HepG2 (cell line): ENCODE data around the gene TRABD. TPM values are rescaled to one million over a fixed set of nuclear protein-coding genes. Genes with fewer than 3 reads are reported as not detected.

Experiments used
- BCL6 ChIP-seq: IDR thresholded peaks from 2 replicates; pipeline ENCODE4 v1.6.1; 2016; ENCODE audit warnings: missing genetic modification reagents, missing compliant biosample characterization
- ESRRA ChIP-seq: sonication (generic); formaldehyde crosslinking; IDR thresholded peaks from 2 replicates; pipeline ENCODE4 v1.5.1; 2020; ENCODE audit warnings: mild to moderate bottlenecking, low read depth, missing genetic modification reagents
- HOXD1 ChIP-seq: sonication (generic); formaldehyde crosslinking; IDR thresholded peaks from 2 replicates; pipeline ENCODE4 v1.5.0; 2020; ENCODE audit warnings: missing genetic modification reagents
- NONO ChIP-seq, 2 experiments: fragments of 450-650 bp in 1 of 2; sonication (generic) in 1 of 2; formaldehyde crosslinking in 1 of 2; IDR thresholded peaks in 1 of 2; conservative IDR thresholded peaks in 1 of 2; 2 replicates each; pipeline versions ENCODE4 v1.6.1 to v1.8.0; 2017 to 2022; ENCODE audit warnings: mild to moderate bottlenecking in 1 of 2, missing genetic modification reagents in 1 of 2, moderate library complexity in 1 of 2
- RXRA ChIP-seq: sonication (generic); formaldehyde crosslinking; IDR thresholded peaks from 2 replicates; pipeline ENCODE4 v1.5.1; 2020; ENCODE audit warnings: missing genetic modification reagents
- SMAD1 ChIP-seq: sonication (generic); formaldehyde crosslinking; IDR thresholded peaks from 2 replicates; pipeline ENCODE4 v1.4.0; 2020; ENCODE audit warnings: missing genetic modification reagents, low read depth, mild to moderate bottlenecking, borderline replicate concordance
- TFDP1 ChIP-seq: IDR thresholded peaks from 2 replicates; pipeline ENCODE4 v1.6.1; 2016; ENCODE audit warnings: missing compliant biosample characterization, missing genetic modification reagents, borderline replicate concordance
- TMF1 ChIP-seq: sonication (generic); formaldehyde crosslinking; IDR thresholded peaks from 2 replicates; pipeline ENCODE4 v1.8.1; 2022; ENCODE audit warnings: low read depth, missing genetic modification reagents
- UBTF ChIP-seq: sonication (generic); formaldehyde crosslinking; IDR thresholded peaks from 2 replicates; pipeline ENCODE4 v1.4.0; 2020; ENCODE audit warnings: mild to moderate bottlenecking, missing genetic modification reagents
- ZBTB34 ChIP-seq: sonication (generic); formaldehyde crosslinking; IDR thresholded peaks from 2 replicates; pipeline ENCODE4 v1.8.0; 2022; ENCODE audit warnings: mild to moderate bottlenecking, missing genetic modification reagents
- ZEB1 ChIP-seq: IDR thresholded peaks from 2 replicates; pipeline ENCODE4 v1.6.1; 2012; ENCODE audit warnings: mild to moderate bottlenecking, low read depth, inconsistent platforms; ENCODE audit not compliant: insufficient replicate concordance
- ZFX ChIP-seq: sonication (generic); formaldehyde crosslinking; IDR thresholded peaks from 2 replicates; pipeline ENCODE4 v1.4.0; 2020; ENCODE audit warnings: mild to moderate bottlenecking, low read depth, missing genetic modification reagents, moderate library complexity
- ZNF512B ChIP-seq: sonication (generic); formaldehyde crosslinking; IDR thresholded peaks from 2 replicates; pipeline ENCODE4 v1.5.1; 2020; ENCODE audit warnings: missing genetic modification reagents, mild to moderate bottlenecking, borderline replicate concordance
- ZNF577 ChIP-seq: sonication (generic); formaldehyde crosslinking; IDR thresholded peaks from 2 replicates; pipeline ENCODE4 v1.4.0; 2020; ENCODE audit warnings: mild to moderate bottlenecking, low read depth, missing genetic modification reagents, borderline replicate concordance
- ZNF597 ChIP-seq: sonication (generic); formaldehyde crosslinking; IDR thresholded peaks from 2 replicates; pipeline ENCODE4 v1.5.0; 2020; ENCODE audit warnings: missing genetic modification reagents
- ZNF883 ChIP-seq: sonication (generic); formaldehyde crosslinking; IDR thresholded peaks from 2 replicates; pipeline ENCODE4 v1.5.1; 2020; ENCODE audit warnings: mild to moderate bottlenecking, missing genetic modification reagents; ENCODE audit errors: not compliant biosample characterization
- polyA plus RNA-seq, 8 experiments: library from polyadenylated mRNA; depleted of rRNA in 3 of 8; stranded (reverse) in 7 of 8; unstranded in 1 of 8; fragments of >200 nt; fragmentation: Illumina TruSeq in 4 of 8; extraction: Trizol in 4 of 8; gene quantifications; 2 replicates each; pipeline versions ENCODE4 v1.2.1 to v1.2.3, GENCODE V29; 2011 to 2016; ENCODE audit warnings: low read depth in 4 of 8, missing spikeins in 1 of 8, mixed read lengths in 1 of 8; ENCODE audit not compliant: insufficient read depth in 1 of 8
- total RNA-seq, 5 experiments: library from RNA; depleted of rRNA; stranded (reverse); fragments of >200 nt; fragmentation: Illumina TruSeq; extraction: Trizol; gene quantifications; 2 replicates each; pipeline ENCODE4 v1.2.3, GENCODE V29; 2016; ENCODE audit warnings: low read depth in 1 of 5

The TRABD gene
- total and polyA plus RNA-seq, 2 of the 13 experiments (the other 11 are each of a cell fraction or from before 2014, with no cell fraction given) = 21.5 to 28.9 TPM

GRCh38 chr22:50145721-50146438, 39.8 kb upstream of the TRABD start (continued):
- peak; percentile 67 for TF ChIP-seq UBTF (CRISPR knock-in tag)
- peak; percentile 49; the same call in 1 of the 2 replicates for TF ChIP-seq TFDP1 (CRISPR knock-in tag)
- TF ChIP-seq ZNF512B = 0 out of 2 replicates have a peak, but pooled peaks have one; percentile 34
- peak; percentile 3 for TF ChIP-seq ZNF883 (CRISPR knock-in tag)
- TF ChIP-seq NONO (IDR thresholded peaks at IDR 0.05) = no peak
- TF ChIP-seq NONO (CRISPR knock-in tag; conservative IDR thresholded peaks at IDR 0.05) = peak; percentile 66
- TF ChIP-seq ZEB1 = no peak
- no peak for TF ChIP-seq ZNF597
- TF ChIP-seq TMF1 (CRISPR knock-in tag) = peak; percentile 42; the same call in 1 of the 2 replicates
- TF ChIP-seq BCL6 (CRISPR knock-in tag) = 0 out of 2 replicates have a peak, but pooled peaks have one; percentile 14
- TF ChIP-seq SMAD1 (CRISPR knock-in tag) = 0 out of 2 replicates have a peak, but pooled peaks have one; percentile 20
- peak; percentile 53; the same call in 1 of the 2 replicates for TF ChIP-seq RXRA (CRISPR knock-in tag)
- peak; percentile 41 for TF ChIP-seq ZFX (CRISPR knock-in tag)
- no peak for TF ChIP-seq ESRRA (CRISPR knock-in tag)
- no peak for TF ChIP-seq ZNF577 (CRISPR knock-in tag)
- TF ChIP-seq HOXD1 (CRISPR knock-in tag) = no peak
- TF ChIP-seq ZBTB34 = peak; percentile 66
